Mesendoderm (in vitro differentiated cells): Measurements from ENCODE around the gene HOXB7.

Experiments
- DNase-seq: peaks from one replicate; pipeline ENCODE4 v3.0.0; 2013
- H2AK5ac ChIP-seq: 2 replicates; pipeline ENCODE4 v1.6.1; 2013; ENCODE audit warnings: low read length, inconsistent platforms
- H2BK120ac ChIP-seq: 2 replicates; pipeline ENCODE4 v1.6.1; 2013; ENCODE audit warnings: low read depth, mild to moderate bottlenecking, low read length, moderate library complexity, mixed read lengths
- H2BK15ac ChIP-seq: replicated peaks from 2 replicates; pipeline ENCODE4 v1.6.1; 2013; ENCODE audit warnings: low read depth, mild to moderate bottlenecking, moderate library complexity
- H2BK5ac ChIP-seq: 2 replicates; pipeline ENCODE4 v1.6.1; 2013; ENCODE audit warnings: low read length, inconsistent platforms
- H3K18ac ChIP-seq: 2 replicates; pipeline ENCODE4 v1.6.1; 2013; ENCODE audit warnings: mild to moderate bottlenecking, low read length, mixed read lengths
- H3K23ac ChIP-seq: one replicate; pipeline ENCODE4 v1.6.1; 2013; ENCODE audit warnings: low read length
- H3K27ac ChIP-seq: 2 replicates; pipeline ENCODE4 v1.5.1; 2013; ENCODE audit warnings: low read depth, mild to moderate bottlenecking, inconsistent platforms, low read length, moderate library complexity
- H3K27me3 ChIP-seq: 2 replicates; pipeline ENCODE4 v1.6.1; 2013; ENCODE audit warnings: low read length, control low read depth, mild to moderate bottlenecking, inconsistent platforms; ENCODE audit not compliant: insufficient read depth, poor library complexity
- H3K36me3 ChIP-seq: 2 replicates; pipeline ENCODE4 v1.6.1; 2013; ENCODE audit warnings: low read length, inconsistent platforms; ENCODE audit not compliant: control insufficient read depth, insufficient read depth
- H3K4ac ChIP-seq: one replicate; pipeline ENCODE4 v1.6.1; 2013; ENCODE audit warnings: low read depth, mild to moderate bottlenecking, low read length, moderate library complexity
- H3K4me1 ChIP-seq: 2 replicates; pipeline ENCODE4 v1.6.1; 2013; ENCODE audit warnings: low read depth, low read length, inconsistent platforms; ENCODE audit not compliant: control insufficient read depth
- H3K4me2 ChIP-seq: 2 replicates; pipeline ENCODE4 v1.6.1; 2013; ENCODE audit warnings: low read length
- H3K4me3 ChIP-seq: 2 replicates; pipeline ENCODE4 v1.5.1; 2013; ENCODE audit warnings: mild to moderate bottlenecking, low read length
- H3K56ac ChIP-seq: one replicate; pipeline ENCODE4 v1.6.1; 2013; ENCODE audit warnings: low read length
- H3K79me1 ChIP-seq: 2 replicates; pipeline ENCODE4 v1.6.1; 2013; ENCODE audit warnings: low read length, inconsistent platforms
- H3K79me2 ChIP-seq: 2 replicates; pipeline ENCODE4 v1.6.1; 2013; ENCODE audit warnings: mild to moderate bottlenecking, low read length; ENCODE audit not compliant: control insufficient read depth, insufficient read depth
- H3K9ac ChIP-seq: 2 replicates; pipeline ENCODE4 v1.6.1; 2013; ENCODE audit warnings: low read length, inconsistent platforms
- H4K5ac ChIP-seq: one replicate; pipeline ENCODE4 v1.6.1; 2013; ENCODE audit warnings: low read length
- H4K8ac ChIP-seq: one replicate; pipeline ENCODE4 v1.6.1; 2013; ENCODE audit warnings: low read depth, mild to moderate bottlenecking, control low read depth, low read length, moderate library complexity
- WGBS: extraction: QIAGEN DNeasy Blood & Tissue Kit; methylation state at CpG from one replicate; pipeline ENCODE4 v1.1.7; 2013; ENCODE audit warnings: low lambda C conversion rate, missing lambda C conversion rate; ENCODE audit not compliant: insufficient coverage; ENCODE audit errors: extremely low coverage; 5-methylcytosine and 5-hydroxymethylcytosine counted together

Gene HOXB7

GRCh38 chr17:48568499-48569239 lies 42.1 kb downstream of the HOXB7 start:
- Histone ChIP-seq H3K4me1 (peaks cover 7% of the 10 kb centered on the region), H3K9ac (no peak overlapping the region), H3K27ac (no peak overlapping the region), H3K56ac (no peak overlapping the region), H3K4me2 (no peak overlapping the region), H3K79me2 (no peaks in the 10 kb centered on the region), H4K8ac (no peak overlapping the region), H2BK15ac (no peak overlapping the region), H3K18ac (no peak overlapping the region), H3K23ac (no peak overlapping the region), H2AK5ac (no peak overlapping the region), H4K5ac (no peak overlapping the region), H3K27me3 (peaks cover 83% of the 10 kb centered on the region), H3K4me3 (no peak overlapping the region), H3K36me3 (no peaks in the 10 kb centered on the region), H2BK120ac (no peak overlapping the region), H2BK5ac (no peak overlapping the region), H3K79me1 (no peaks in the 10 kb centered on the region), H3K4ac (no peak overlapping the region)
- no CpG with 5 or more reads among the region's 33 CpGs for WGBS
- DNase-seq: no peak

GRCh38 chr17:48567646-48568354 lies 43.0 kb downstream of the HOXB7 start:
- no peak overlapping the region for H4K8ac ChIP-seq
- H2BK120ac ChIP-seq: no peak overlapping the region
- no peak overlapping the region for H2BK5ac ChIP-seq
- no peak overlapping the region for H3K27ac ChIP-seq
- H3K4me3 ChIP-seq: no peak overlapping the region
- no peak overlapping the region for H2AK5ac ChIP-seq
- no CpG with 5 or more reads among the region's 2 CpGs for WGBS
- no peaks in the 10 kb centered on the region for H3K79me1 ChIP-seq
- no peak overlapping the region for H3K4ac ChIP-seq
- H2BK15ac ChIP-seq: no peak overlapping the region
- no peak for DNase-seq
- no peaks in the 10 kb centered on the region for H3K79me2 ChIP-seq
- no peak overlapping the region for H3K23ac ChIP-seq
- H4K5ac ChIP-seq: no peak overlapping the region
- no peaks in the 10 kb centered on the region for H3K36me3 ChIP-seq
- H3K4me1 ChIP-seq: peaks cover 7% of the 10 kb centered on the region
- no peak overlapping the region for H3K9ac ChIP-seq
- no peak overlapping the region for H3K18ac ChIP-seq
- H3K27me3 ChIP-seq: peaks cover 83% of the 10 kb centered on the region
- no peak overlapping the region for H3K4me2 ChIP-seq
- H3K56ac ChIP-seq: no peak overlapping the region

GRCh38 chr17:48567209-48567608 lies 43.6 kb downstream of the HOXB7 start:
- Histone ChIP-seq H3K4me3 (no peak overlapping the region), H3K18ac (no peak overlapping the region), H2BK5ac (no peak overlapping the region), H3K27me3 (peaks cover 83% of the 10 kb centered on the region), H2BK120ac (no peak overlapping the region), H3K4ac (no peak overlapping the region), H3K4me2 (no peak overlapping the region), H3K23ac (no peak overlapping the region), H3K79me1 (no peaks in the 10 kb centered on the region), H3K79me2 (no peaks in the 10 kb centered on the region), H4K8ac (no peak overlapping the region), H2AK5ac (no peak overlapping the region), H3K9ac (no peak overlapping the region), H4K5ac (no peak overlapping the region), H3K27ac (no peak overlapping the region), H3K4me1 (peaks cover 7% of the 10 kb centered on the region), H3K36me3 (no peaks in the 10 kb centered on the region), H2BK15ac (no peak overlapping the region), H3K56ac (no peak overlapping the region)
- DNase-seq: no peak
- WGBS: no CpG with 5 or more reads among the region's 6 CpGs

- no peak overlapping the region for H3K4me3 ChIP-seq
- H2AK5ac ChIP-seq: peak overlapping the region; percentile 14
- H2BK15ac ChIP-seq: no peak overlapping the region
- H3K56ac ChIP-seq: no peak overlapping the region
- H2BK5ac ChIP-seq: no peak overlapping the region
- DNase-seq: no peak
- no peak overlapping the region for H3K9ac ChIP-seq
- no peaks in the 10 kb centered on the region for H3K79me1 ChIP-seq
- no peaks in the 10 kb centered on the region for H3K79me2 ChIP-seq
- no peaks in the 10 kb centered on the region for H3K36me3 ChIP-seq
- no peak overlapping the region for H4K8ac ChIP-seq
- H3K23ac ChIP-seq: no peak overlapping the region
- no peak overlapping the region for H4K5ac ChIP-seq
- peaks cover 7% of the 10 kb centered on the region for H3K4me1 ChIP-seq
- H3K18ac ChIP-seq: no peak overlapping the region
- H3K27ac ChIP-seq: no peak overlapping the region
- WGBS: no CpG with 5 or more reads among the region's 2 CpGs
- H3K4me2 ChIP-seq: no peak overlapping the region
- no peak overlapping the region for H2BK120ac ChIP-seq
- H3K4ac ChIP-seq: no peak overlapping the region
- H3K27me3 ChIP-seq: peaks cover 83% of the 10 kb centered on the region
Measured at GRCh38 chr17:48566717-48567116, 44.1 kb downstream of the HOXB7 start.

- no peak overlapping the region for H3K23ac ChIP-seq
- H4K8ac ChIP-seq: no peak overlapping the region
- H3K9ac ChIP-seq: no peak overlapping the region
- no peak overlapping the region for H3K4me3 ChIP-seq
- whole genome bisulfite sequencing: no CpG with 5 or more reads among the region's 4 CpGs
- no peaks in the 10 kb centered on the region for H3K79me1 ChIP-seq
- H2BK15ac ChIP-seq: no peak overlapping the region
- no peaks in the 10 kb centered on the region for H3K79me2 ChIP-seq
- peaks cover 7% of the 10 kb centered on the region for H3K4me1 ChIP-seq
- no peak overlapping the region for H2BK5ac ChIP-seq
- H4K5ac ChIP-seq: no peak overlapping the region
- no peak overlapping the region for H2BK120ac ChIP-seq
- no peaks in the 10 kb centered on the region for H3K36me3 ChIP-seq
- no peak overlapping the region for H3K4ac ChIP-seq
- peaks cover 83% of the 10 kb centered on the region for H3K27me3 ChIP-seq
- no peak overlapping the region for H3K56ac ChIP-seq
- no peak for DNase-seq
- H3K18ac ChIP-seq: no peak overlapping the region
- no peak overlapping the region for H3K4me2 ChIP-seq
- H3K27ac ChIP-seq: no peak overlapping the region
- no peak overlapping the region for H2AK5ac ChIP-seq
Measured at GRCh38 chr17:48565925-48566710, 44.7 kb downstream of the HOXB7 start.
